Endothelial cell of umbilical vein (primary cell): ENCODE results near the gene LCLAT1.

ENCODE experiments used
- CTCF ChIP-seq, 2 donors: IDR thresholded peaks; 1 replicate in 1 of 2; 2 replicates in 1 of 2; pipeline ENCODE4 v1.5.1; 2011; ENCODE audit warnings: low read length in 2 of 2, mild to moderate bottlenecking in 2 of 2, moderate library complexity in 2 of 2, control low read depth in 1 of 2, inconsistent platforms in 1 of 2, low read depth in 1 of 2; ENCODE audit not compliant: insufficient read depth in 1 of 2; ENCODE audit errors: extremely low read depth in 1 of 2
- EZH2 ChIP-seq: IDR thresholded peaks from 2 replicates; pipeline ENCODE4 v1.6.1; 2012; ENCODE audit warnings: borderline replicate concordance, low read depth, mild to moderate bottlenecking, moderate library complexity, low read length, inconsistent platforms; ENCODE audit not compliant: severe bottlenecking
- FOS ChIP-seq: IDR thresholded peaks from 2 replicates; pipeline ENCODE4 v1.6.1; 2011; ENCODE audit warnings: mild to moderate bottlenecking, low read length, moderate library complexity, borderline replicate concordance; ENCODE audit not compliant: insufficient read depth
- JUN ChIP-seq: IDR thresholded peaks from 2 replicates; pipeline ENCODE4 v1.6.1; 2011; ENCODE audit warnings: borderline replicate concordance, low read depth; ENCODE audit not compliant: insufficient read length, insufficient read depth
- MAX ChIP-seq: IDR thresholded peaks from 2 replicates; pipeline ENCODE4 v1.6.1; 2011; ENCODE audit not compliant: insufficient read depth, insufficient read length
- POLR2AphosphoS5 ChIP-seq: IDR thresholded peaks from 2 replicates; pipeline ENCODE4 v1.6.1; 2012; ENCODE audit warnings: low read depth, mild to moderate bottlenecking, control low read depth, low read length, moderate library complexity; ENCODE audit not compliant: insufficient read depth

- TF ChIP-seq POLR2AphosphoS5 (no peak), CTCF (IDR thresholded peaks at IDR 0.05; ENCODE audit: extremely low read depth in 1 of 2, insufficient read depth in 1 of 2, low read depth in 1 of 2, low read length in 2 of 2) (no peak), MAX (no peak), FOS (no peak), JUN (no peak), EZH2 (no peak)
Observed at GRCh38 chr2:30626397-30626796, 179.4 kb downstream of the LCLAT1 start.
